K562 (cell line): ENCODE results near the gene CKAP2.

Experiments used
- BRCA1 ChIP-seq, 2 experiments: fragments of 450-650 bp in 1 of 2; sonication (generic) in 1 of 2; formaldehyde crosslinking in 1 of 2; IDR thresholded peaks; 2 replicates each; pipeline versions ENCODE4 v1.5.0 to v1.6.1; 2017 to 2020; ENCODE audit warnings: mild to moderate bottlenecking in 1 of 2, missing genetic modification reagents in 1 of 2
- NFRKB ChIP-seq: fragments of 450-650 bp; IDR thresholded peaks from 2 replicates; pipeline ENCODE4 v1.6.1; 2016; ENCODE audit warnings: low read depth
- RAD51 ChIP-seq: fragments of 450-650 bp; IDR thresholded peaks from 2 replicates; pipeline ENCODE4 v1.7.1; 2016; ENCODE audit warnings: low read depth, mild to moderate bottlenecking, borderline replicate concordance

GRCh38 chr13:52411629-52412028, 43.6 kb upstream of the CKAP2 start:
- TF ChIP-seq BRCA1 (IDR thresholded peaks at IDR 0.05) (no peak), BRCA1 (CRISPR knock-in tag; IDR thresholded peaks at IDR 0.05) (no peak), NFRKB (no peak), RAD51 (no peak)
